IMR-90 (cell line): ENCODE measurements around the gene OR2AG2. TPM values are rescaled to one million over a fixed set of nuclear protein-coding genes. Genes with fewer than 3 reads are reported as not detected.

Experiments
- ATAC-seq: fragments of 200-7000 bp; cut with Tn5 transposase; 2 replicates; pipeline ENCODE4 v1.9.1; 2020; ENCODE audit warnings: low read depth, mild to moderate bottlenecking, moderate library complexity
- BruUV-seq: library from RNA; stranded (reverse); fragments of 400-500 nt; replicated peaks from 2 replicates; lab custom pipeline; 2021; lab: Mats Ljungman, UMichigan
- CTCF ChIA-PET: fragments of 300-600 bp; formaldehyde crosslinking; extraction: SDS; loops from one replicate; lab custom pipeline; 2021; ENCODE audit warnings: antibody characterized with exemption; lab: Yijun Ruan, JAX
- POLR2A ChIA-PET: fragments of 300-600 bp; sonication (Branson Sonifier 250); formaldehyde crosslinking; loops from one replicate; lab custom pipeline; 2022; ENCODE audit warnings: antibody characterized with exemption; ENCODE audit not compliant: unreplicated experiment; lab: Charles Lee
- DNase-seq: peaks from one replicate; pipeline ENCODE4 v3.0.0; 2013
- H2AFZ ChIP-seq: replicated peaks from 2 replicates; pipeline ENCODE3; 2013; ENCODE audit warnings: low read length, mild to moderate bottlenecking; ENCODE audit not compliant: poor library complexity
- H2AK5ac ChIP-seq: 2 replicates; pipeline ENCODE4 v1.6.1; 2013; ENCODE audit warnings: low read depth, low read length, inconsistent platforms
- H2AK9ac ChIP-seq: replicated peaks from 2 replicates; pipeline ENCODE3; 2013; ENCODE audit warnings: mild to moderate bottlenecking, low read depth, low read length, moderate library complexity; ENCODE audit not compliant: poor library complexity
- H2BK120ac ChIP-seq: 2 replicates; pipeline ENCODE4 v1.6.1; 2013; ENCODE audit warnings: low read depth, low read length, inconsistent platforms
- H2BK15ac ChIP-seq: 3 replicates; pipeline ENCODE4 v1.6.1; 2013; ENCODE audit warnings: low read depth, low read length, inconsistent platforms
- H2BK20ac ChIP-seq: 2 replicates; pipeline ENCODE4 v1.6.1; 2013; ENCODE audit warnings: low read depth, mild to moderate bottlenecking, inconsistent platforms, low read length, moderate library complexity
- H2BK5ac ChIP-seq: 2 replicates; pipeline ENCODE4 v1.6.1; 2013; ENCODE audit warnings: mild to moderate bottlenecking, low read depth, low read length, inconsistent platforms; ENCODE audit not compliant: poor library complexity, severe bottlenecking
- H3K14ac ChIP-seq: replicated peaks from 2 replicates; pipeline ENCODE4 v1.6.1; 2013; ENCODE audit warnings: low read depth, low read length, inconsistent platforms
- H3K18ac ChIP-seq: 2 replicates; pipeline ENCODE4 v1.6.1; 2013; ENCODE audit warnings: low read depth, low read length, control low read depth
- H3K23ac ChIP-seq: 2 replicates; pipeline ENCODE4 v1.6.1; 2013; ENCODE audit warnings: low read depth, low read length, inconsistent platforms
- H3K27ac ChIP-seq: 2 replicates; pipeline ENCODE4 v1.5.1; 2013; ENCODE audit warnings: mild to moderate bottlenecking, control low read depth, low read length; ENCODE audit not compliant: insufficient read depth
- H3K27me3 ChIP-seq: 2 replicates; pipeline ENCODE4 v1.6.1; 2013; ENCODE audit warnings: low read length; ENCODE audit not compliant: control insufficient read depth, insufficient read depth
- H3K36me3 ChIP-seq: 2 replicates; pipeline ENCODE4 v1.6.1; 2013; ENCODE audit warnings: low read length, mixed read lengths; ENCODE audit not compliant: control insufficient read depth, insufficient read depth
- H3K4ac ChIP-seq: 2 replicates; pipeline ENCODE4 v1.6.1; 2013; ENCODE audit warnings: low read depth, low read length, inconsistent platforms
- H3K4me1 ChIP-seq: 2 replicates; pipeline ENCODE4 v1.6.1; 2013; ENCODE audit warnings: low read length, mixed read lengths; ENCODE audit not compliant: control insufficient read depth, insufficient read depth
- H3K4me2 ChIP-seq: 2 replicates; pipeline ENCODE4 v1.6.1; 2013; ENCODE audit warnings: low read depth, mild to moderate bottlenecking, control low read depth, low read length, moderate library complexity
- H3K4me3 ChIP-seq: 2 replicates; pipeline ENCODE4 v1.5.1; 2013; ENCODE audit warnings: low read depth, mild to moderate bottlenecking, control low read depth, low read length, moderate library complexity; ENCODE audit not compliant: insufficient read depth
- H3K56ac ChIP-seq: 2 replicates; pipeline ENCODE4 v1.6.1; 2013; ENCODE audit warnings: low read length, inconsistent platforms; ENCODE audit not compliant: insufficient read depth; ENCODE audit errors: extremely low read depth
- H3K79me1 ChIP-seq, 2 experiments: 2 replicates each; pipeline ENCODE4 v1.6.1; 2013; ENCODE audit warnings: low read length in 2 of 2, inconsistent platforms in 1 of 2, low read depth in 1 of 2
- H3K9ac ChIP-seq: 2 replicates; pipeline ENCODE4 v1.6.1; 2013; ENCODE audit warnings: low read depth, low read length, control low read depth
- H3K9me1 ChIP-seq: 2 replicates; pipeline ENCODE4 v1.6.1; 2013; ENCODE audit warnings: low read length, inconsistent platforms; ENCODE audit not compliant: insufficient read depth
- H3K9me3 ChIP-seq: 2 replicates; pipeline ENCODE4 v1.6.1; 2013; ENCODE audit warnings: low read length; ENCODE audit not compliant: control insufficient read depth, insufficient read depth
- H4K20me1 ChIP-seq: 2 replicates; pipeline ENCODE4 v1.6.1; 2013; ENCODE audit warnings: low read length, inconsistent platforms; ENCODE audit not compliant: insufficient read depth
- H4K5ac ChIP-seq: 2 replicates; pipeline ENCODE4 v1.6.1; 2013; ENCODE audit warnings: mild to moderate bottlenecking, low read depth, low read length, control low read depth
- H4K8ac ChIP-seq, 2 experiments: 2 replicates each; pipeline ENCODE4 v1.6.1; 2013; ENCODE audit warnings: low read depth in 2 of 2, low read length in 2 of 2, control low read depth in 1 of 2, inconsistent platforms in 1 of 2
- H4K91ac ChIP-seq: 2 replicates; pipeline ENCODE4 v1.6.1; 2013; ENCODE audit warnings: low read depth, low read length, inconsistent platforms; ENCODE audit not compliant: insufficient read depth
- BHLHE40 ChIP-seq: fragments of 150-350 bp; IDR thresholded peaks from 2 replicates; pipeline ENCODE4 v1.6.1; 2016; ENCODE audit warnings: mild to moderate bottlenecking, low read depth, low read length
- CEBPB ChIP-seq: IDR thresholded peaks from 2 replicates; pipeline ENCODE4 v1.6.1; 2012; ENCODE audit warnings: low read depth, low read length, improper control_type of control experiment
- FOS ChIP-seq: fragments of 150-350 bp; IDR thresholded peaks from 2 replicates; pipeline ENCODE4 v1.6.1; 2016; ENCODE audit warnings: low read depth, low read length
- MAZ ChIP-seq: IDR thresholded peaks from 2 replicates; pipeline ENCODE4 v1.6.1; 2012; ENCODE audit warnings: low read depth, mild to moderate bottlenecking, low read length, improper control_type of control experiment, moderate library complexity, borderline replicate concordance
- WGBS, 2 experiments: methylation state at CpG; one replicate each; pipeline versions ENCODE4 v1.1.5 to v1.1.7; 2013; ENCODE audit warnings: missing lambda C conversion rate in 2 of 2; ENCODE audit not compliant: insufficient read length in 1 of 2; ENCODE audit errors: extremely low coverage in 2 of 2; 5-methylcytosine and 5-hydroxymethylcytosine counted together
- dilution Hi-C: fragments of 300-500 bp; cut with HindIII; formaldehyde crosslinking; loops from one replicate; pipeline ENCODE4 v1.14.3; 2018; ENCODE audit warnings: low sequenced_read_pairs; ENCODE audit not compliant: unreplicated experiment
- in situ Hi-C: fragments of 300-500 bp; cut with MboI; formaldehyde crosslinking; loops from 3 replicates; pipeline ENCODE4 v1.14.3; 2019; ENCODE audit warnings: low sequenced_read_pairs, inconsistent platforms, mixed read lengths
- intact Hi-C: fragments of 100-400 bp; cut with micrococcal nuclease; formaldehyde crosslinking; loops from 2 replicates; pipeline ENCODE4 v1.10.0; 2022
- polyA plus RNA-seq, 3 experiments: library from polyadenylated mRNA; depleted of rRNA; stranded (reverse); fragments of >200 nt; gene quantifications; 2 replicates each; pipeline ENCODE4 v1.2.3, GENCODE V29; 2012; ENCODE audit warnings: low replicate concordance in 1 of 3
- total RNA-seq: library from RNA; depleted of rRNA; stranded (reverse); fragments of >200 nt; gene quantifications from 2 replicates; pipeline ENCODE4 v1.2.3, GENCODE V29; 2012
- TF ChIP-seq, protein P1 (sequence below): fragments of 150-350 bp; IDR thresholded peaks from 2 replicates; pipeline ENCODE4 v1.6.1; 2017; ENCODE audit warnings: mild to moderate bottlenecking, antibody characterized with exemption, low read length, low read depth
- TF ChIP-seq, protein P2 (sequence below): conservative IDR thresholded peaks from 2 replicates; pipeline ENCODE4 v1.5.1; 2012; ENCODE audit warnings: mild to moderate bottlenecking, low read depth, low read length, improper control_type of control experiment

OR2AG2 gene
- total and polyA plus RNA-seq, 2 of the 4 experiments (the other 2 are of a cell fraction), result 0.22 to 0.54 TPM

DNA sequence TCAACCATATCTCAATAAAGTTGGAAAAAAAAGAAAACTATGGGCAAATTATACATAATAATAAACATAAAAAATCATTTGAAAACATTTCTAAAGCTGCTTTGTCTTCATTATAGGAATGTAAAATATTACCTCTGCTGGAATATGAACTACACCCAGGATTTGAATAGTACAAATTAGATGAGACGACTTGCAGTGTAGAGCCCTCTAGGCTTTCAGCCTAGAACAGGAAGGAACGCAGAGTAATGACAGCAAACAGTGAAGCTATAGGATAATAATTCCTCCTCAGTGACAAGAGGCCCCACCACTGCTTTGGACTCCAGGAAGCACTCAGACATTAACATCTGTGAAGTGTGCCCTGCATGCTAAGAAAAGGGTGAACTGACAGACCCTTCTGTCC lies 18.8 kb upstream of the OR2AG2 start:
- Histone ChIP-seq H3K9me3 (no peaks in the 10 kb centered on the region), H3K36me3 (no peaks in the 10 kb centered on the region), H3K4me2 (no peak overlapping the region), H4K5ac (no peak overlapping the region), H2AFZ (no peak overlapping the region), H3K14ac (no peak overlapping the region), H3K23ac (no peak overlapping the region), H2AK9ac (no peak overlapping the region), H3K79me1 (no peaks in the 10 kb centered on the region), H3K4ac (no peak overlapping the region), H3K56ac (no peak overlapping the region), H2AK5ac (no peak overlapping the region), H4K20me1 (no peaks in the 10 kb centered on the region), H2BK15ac (no peak overlapping the region), H4K8ac (no peak overlapping the region), H2BK120ac (no peak overlapping the region), H3K18ac (no peak overlapping the region), H3K27me3 (no peaks in the 10 kb centered on the region), H4K91ac (no peak overlapping the region), H3K27ac (no peak overlapping the region), H2BK20ac (no peak overlapping the region), H3K9me1 (no peaks in the 10 kb centered on the region), H3K9ac (no peak overlapping the region), H3K4me1 (no peaks in the 10 kb centered on the region), H2BK5ac (no peak overlapping the region), H3K4me3 (no peak overlapping the region)
- ChIA-PET POLR2A (no interaction called here), CTCF (interaction anchor here (0.6 kb wide), 2 partner anchors 52 to 139 kb away, joined by 3 read pairs; no protein-coding TSS in a partner anchor)
- no peak for DNase-seq
- TF ChIP-seq MAZ (no peak), BHLHE40 (no peak), FOS (no peak), CEBPB (no peak)
- TF ChIP-seq, protein P1, sequence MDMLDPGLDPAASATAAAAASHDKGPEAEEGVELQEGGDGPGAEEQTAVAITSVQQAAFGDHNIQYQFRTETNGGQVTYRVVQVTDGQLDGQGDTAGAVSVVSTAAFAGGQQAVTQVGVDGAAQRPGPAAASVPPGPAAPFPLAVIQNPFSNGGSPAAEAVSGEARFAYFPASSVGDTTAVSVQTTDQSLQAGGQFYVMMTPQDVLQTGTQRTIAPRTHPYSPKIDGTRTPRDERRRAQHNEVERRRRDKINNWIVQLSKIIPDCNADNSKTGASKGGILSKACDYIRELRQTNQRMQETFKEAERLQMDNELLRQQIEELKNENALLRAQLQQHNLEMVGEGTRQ, result no peak
- TF ChIP-seq, protein P2, sequence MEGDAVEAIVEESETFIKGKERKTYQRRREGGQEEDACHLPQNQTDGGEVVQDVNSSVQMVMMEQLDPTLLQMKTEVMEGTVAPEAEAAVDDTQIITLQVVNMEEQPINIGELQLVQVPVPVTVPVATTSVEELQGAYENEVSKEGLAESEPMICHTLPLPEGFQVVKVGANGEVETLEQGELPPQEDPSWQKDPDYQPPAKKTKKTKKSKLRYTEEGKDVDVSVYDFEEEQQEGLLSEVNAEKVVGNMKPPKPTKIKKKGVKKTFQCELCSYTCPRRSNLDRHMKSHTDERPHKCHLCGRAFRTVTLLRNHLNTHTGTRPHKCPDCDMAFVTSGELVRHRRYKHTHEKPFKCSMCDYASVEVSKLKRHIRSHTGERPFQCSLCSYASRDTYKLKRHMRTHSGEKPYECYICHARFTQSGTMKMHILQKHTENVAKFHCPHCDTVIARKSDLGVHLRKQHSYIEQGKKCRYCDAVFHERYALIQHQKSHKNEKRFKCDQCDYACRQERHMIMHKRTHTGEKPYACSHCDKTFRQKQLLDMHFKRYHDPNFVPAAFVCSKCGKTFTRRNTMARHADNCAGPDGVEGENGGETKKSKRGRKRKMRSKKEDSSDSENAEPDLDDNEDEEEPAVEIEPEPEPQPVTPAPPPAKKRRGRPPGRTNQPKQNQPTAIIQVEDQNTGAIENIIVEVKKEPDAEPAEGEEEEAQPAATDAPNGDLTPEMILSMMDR, result no peak
- ATAC-seq, result no peak
- intact Hi-C loops, result no loop called here
- dilution Hi-C loops, result no loop called here
- in situ Hi-C loops, result no loop called here
- no CpG with 5 or more reads among the region's 2 CpGs for WGBS, 2 experiments
- no TSS peak for BruUV-seq
